Activated CD4-positive, alpha-beta T cell treated with anti-CD3 and anti-CD28 coated beads for 48 hours (primary cell): ENCODE measurements around the gene PTPRU.

Experiments used
- DNase-seq: peaks from one replicate; pipeline ENCODE4 v3.0.0-alpha.2; 2020

The PTPRU gene

GRCh38 chr1:29343476-29343875 lies 107.2 kb downstream of the PTPRU start:
- no peak for DNase-seq

GRCh38 chr1:29343908-29344307 lies 107.6 kb downstream of the PTPRU start:
- DNase-seq: no peak

- DNase-seq: no peak
Observed at GRCh38 chr1:29344336-29344735, 108.0 kb downstream of the PTPRU start.

- DNase-seq: no peak
Observed at GRCh38 chr1:29346576-29346975, 110.3 kb downstream of the PTPRU start.

- DNase-seq: no peak
Observed at GRCh38 chr1:29349871-29350491, 113.7 kb downstream of the PTPRU start.

- no peak for DNase-seq
Observed at GRCh38 chr1:29352719-29353420, 116.5 kb downstream of the PTPRU start.

GRCh38 chr1:29354511-29355098 lies 118.3 kb downstream of the PTPRU start:
- DNase-seq: no peak

GRCh38 chr1:29355375-29355774 lies 119.1 kb downstream of the PTPRU start:
- DNase-seq: no peak

- no peak for DNase-seq
Observed at GRCh38 chr1:29356663-29357062, 120.3 kb downstream of the PTPRU start.

GRCh38 chr1:29357452-29357851 lies 121.1 kb downstream of the PTPRU start:
- no peak for DNase-seq

- no peak for DNase-seq
Observed at GRCh38 chr1:29358183-29358582, 121.9 kb downstream of the PTPRU start.

- DNase-seq: no peak
Observed at GRCh38 chr1:29360768-29361167, 124.4 kb downstream of the PTPRU start.

- no peak for DNase-seq
Observed at GRCh38 chr1:29361686-29362085, 125.4 kb downstream of the PTPRU start.

- no peak for DNase-seq
Observed at GRCh38 chr1:29362116-29362515, 125.8 kb downstream of the PTPRU start.

GRCh38 chr1:29362764-29363163 lies 126.4 kb downstream of the PTPRU start:
- DNase-seq: no peak

- no peak for DNase-seq
Observed at GRCh38 chr1:29363536-29363935, 127.2 kb downstream of the PTPRU start.

- no peak for DNase-seq
Observed at GRCh38 chr1:29364101-29364678, 127.9 kb downstream of the PTPRU start.

- no peak for DNase-seq
Observed at GRCh38 chr1:29365906-29366670, 129.8 kb downstream of the PTPRU start.

- DNase-seq: no peak
Observed at GRCh38 chr1:29368936-29369932, 132.9 kb downstream of the PTPRU start.

GRCh38 chr1:29370067-29370466 lies 133.7 kb downstream of the PTPRU start:
- DNase-seq: no peak

- DNase-seq: no peak
Observed at GRCh38 chr1:29371332-29371731, 135.0 kb downstream of the PTPRU start.

- no peak for DNase-seq
Observed at GRCh38 chr1:29372108-29372507, 135.8 kb downstream of the PTPRU start.
